ENCODE results near the gene PNMA1. TPM values are rescaled to one million over a fixed set of nuclear protein-coding genes. Genes with fewer than 3 reads are reported as not detected.

PNMA1 gene
- total and polyA plus RNA-seq, 2 of the 13 experiments (the other 11 are each of a cell fraction or from before 2014, with no cell fraction given) = 7.0 to 8.3 TPM

GRCh38 chr14:73760598-73761586, 46.7 kb upstream of the PNMA1 start:
- Histone ChIP-seq H4K20me1 (ENCODE audit: insufficient read depth, low read length) (peaks cover 26% of the 10 kb centered on the region), H3K27ac (ENCODE audit: extremely low read length, insufficient read depth, low read length) (peak overlapping the region; percentile 95), H3K4me1 (ENCODE audit: insufficient read depth, low read length) (peaks cover 86% of the 10 kb centered on the region), H3K36me3 (replicated peaks in 1 of 2; ENCODE audit: control insufficient read depth in 1 of 2, insufficient read depth in 2 of 2, low read length in 2 of 2) (no peaks in the 10 kb centered on the region; a peak in 1 of 5 replicates), H3K4me3 (replicated peaks in 1 of 3; ENCODE audit: insufficient read depth in 1 of 3, low read depth in 2 of 3, low read length in 3 of 3) (peak overlapping the region; percentile 2 to 79 (median 34); a peak in 5 of 6 replicates), H3K4me2 (ENCODE audit: low read depth, low read length) (peak overlapping the region; percentile 65), H3K9me3 (ENCODE audit: low read length) (no peaks in the 10 kb centered on the region), H3K79me2 (ENCODE audit: insufficient read depth, low read length) (peaks cover 87% of the 10 kb centered on the region), H3K27me3 (ENCODE audit: control insufficient read depth in 1 of 2, insufficient read depth in 2 of 2, low read length in 2 of 2) (no peaks in the 10 kb centered on the region), H2AFZ (ENCODE audit: low read length) (no peak overlapping the region), H3K9ac (ENCODE audit: insufficient read depth, low read depth, low read length) (peak overlapping the region; percentile 77)
- ChIA-PET POLR2A (interaction anchor here (0.7 to 5.0 kb wide), 21 partner anchors 9 to 236 kb away, joined by 3 to 115 read pairs (median 5); partner anchors contain the start of genes COQ6, FAM161B, PTGR2 and ZNF410), CTCF (ENCODE audit: low intra/inter-chr PET ratio, low total read pairs) (interaction anchor here (1.1 kb wide), 1 partner anchor 11 kb away, joined by 4 read pairs; no protein-coding TSS in a partner anchor)
- ATAC-seq = no peak
- in situ Hi-C loops (cut with HindIII; ENCODE audit: extremely low pct_ligation_motif_present, low pct_unique_long_range_greater_than_20kb) = no loop called here
- intact Hi-C loops (cut with micrococcal nuclease; ENCODE audit: unreplicated experiment) = loop anchor here (1.0 kb wide), 3 partner anchors 11 to 125 kb away; partner anchors contain the start of gene ZNF410
- 56% methylated on average over 13 of the region's 13 CpGs for WGBS (ENCODE audit: low lambda C conversion rate)
- BruUV-seq (replicated peaks) = TSS peak; percentile 98
- DNase-seq (ENCODE audit: low spot score) = no peak
- FAIRE-seq = no peak
- TF ChIP-seq MYC (CRISPR knock-in tag; IDR thresholded peaks at IDR 0.05; ENCODE audit: borderline replicate concordance) (no peak), ZNF572 (CRISPR knock-in tag; IDR thresholded peaks at IDR 0.05) (0 out of 2 replicates have a peak, but pooled peaks have one; percentile 40), TOPORS (CRISPR knock-in tag; IDR thresholded peaks at IDR 0.05) (peak; percentile 8; the same call in 1 of the 2 replicates), SOX5 (CRISPR knock-in tag; IDR thresholded peaks at IDR 0.05; ENCODE audit: borderline replicate concordance) (no peak), REL (CRISPR knock-in tag; conservative IDR thresholded peaks at IDR 0.05) (peak; percentile 54; the same call in 1 of the 2 replicates), ZNF124 (CRISPR knock-in tag; IDR thresholded peaks at IDR 0.05) (0 out of 2 replicates have a peak, but pooled peaks have one; percentile 2), MTA3 (CRISPR knock-in tag; IDR thresholded peaks at IDR 0.05) (no peak), KAT7 (CRISPR knock-in tag; IDR thresholded peaks at IDR 0.05; ENCODE audit: borderline replicate concordance) (peak; percentile 4; the same call in 1 of the 2 replicates), ZNF543 (CRISPR knock-in tag; IDR thresholded peaks at IDR 0.05) (no peak), ZNF224 (CRISPR knock-in tag; IDR thresholded peaks at IDR 0.05) (0 out of 2 replicates have a peak, but pooled peaks have one; percentile 76), SALL2 (CRISPR knock-in tag; IDR thresholded peaks at IDR 0.05) (0 out of 2 replicates have a peak, but pooled peaks have one; percentile 5)

Measured in HepG2 (cell line).